GM20000 (cell line): ENCODE measurements around the gene NID1.

Experiments
- DNase-seq: peaks from one replicate; pipeline ENCODE4 v3.0.0; 2012; ENCODE audit warnings: low spot score
- TF ChIP-seq, protein P1 (sequence below): IDR thresholded peaks from 2 replicates; pipeline ENCODE4 v1.5.1; 2012; ENCODE audit warnings: mild to moderate bottlenecking, control low read depth; ENCODE audit errors: extremely low read depth, missing control alignments

Gene NID1

GRCh38 chr1:235992868-235993267 is 72.0 kb downstream of the NID1 start:
- TF ChIP-seq, protein P1, sequence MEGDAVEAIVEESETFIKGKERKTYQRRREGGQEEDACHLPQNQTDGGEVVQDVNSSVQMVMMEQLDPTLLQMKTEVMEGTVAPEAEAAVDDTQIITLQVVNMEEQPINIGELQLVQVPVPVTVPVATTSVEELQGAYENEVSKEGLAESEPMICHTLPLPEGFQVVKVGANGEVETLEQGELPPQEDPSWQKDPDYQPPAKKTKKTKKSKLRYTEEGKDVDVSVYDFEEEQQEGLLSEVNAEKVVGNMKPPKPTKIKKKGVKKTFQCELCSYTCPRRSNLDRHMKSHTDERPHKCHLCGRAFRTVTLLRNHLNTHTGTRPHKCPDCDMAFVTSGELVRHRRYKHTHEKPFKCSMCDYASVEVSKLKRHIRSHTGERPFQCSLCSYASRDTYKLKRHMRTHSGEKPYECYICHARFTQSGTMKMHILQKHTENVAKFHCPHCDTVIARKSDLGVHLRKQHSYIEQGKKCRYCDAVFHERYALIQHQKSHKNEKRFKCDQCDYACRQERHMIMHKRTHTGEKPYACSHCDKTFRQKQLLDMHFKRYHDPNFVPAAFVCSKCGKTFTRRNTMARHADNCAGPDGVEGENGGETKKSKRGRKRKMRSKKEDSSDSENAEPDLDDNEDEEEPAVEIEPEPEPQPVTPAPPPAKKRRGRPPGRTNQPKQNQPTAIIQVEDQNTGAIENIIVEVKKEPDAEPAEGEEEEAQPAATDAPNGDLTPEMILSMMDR = no peak
- DNase-seq = no peak

- no peak for DNase-seq
Observed at GRCh38 chr1:235992346-235992745, 72.5 kb downstream of the NID1 start.

GRCh38 chr1:235990330-235990795 is 74.5 kb downstream of the NID1 start:
- DNase-seq = no peak
- TF ChIP-seq, protein P1 = no peak

More at GRCh38 chr1:235992346-235992745, 72.5 kb downstream of the NID1 start:
- TF ChIP-seq, protein P1 = no peak

DNA sequence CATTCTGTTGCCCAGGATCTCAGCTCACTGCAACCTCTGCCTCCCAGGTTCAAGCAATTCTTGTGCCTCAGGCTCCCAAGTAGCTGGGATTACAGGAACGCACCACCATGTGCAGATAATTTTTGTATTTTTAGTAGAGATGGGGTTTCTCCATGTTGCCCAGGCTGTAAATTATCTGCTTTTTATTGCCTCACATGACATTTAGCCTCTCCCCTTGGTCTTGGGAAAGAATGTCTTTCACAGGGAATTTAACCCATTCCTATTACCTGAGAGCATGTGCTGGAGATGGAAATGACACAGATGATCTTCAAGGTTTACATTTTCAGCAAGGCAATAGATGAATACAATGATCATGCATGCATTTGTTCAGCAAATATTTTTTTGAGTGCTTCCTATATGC is 75.8 kb downstream of the NID1 start:
- no peak for DNase-seq
- TF ChIP-seq, protein P1 = no peak

DNA sequence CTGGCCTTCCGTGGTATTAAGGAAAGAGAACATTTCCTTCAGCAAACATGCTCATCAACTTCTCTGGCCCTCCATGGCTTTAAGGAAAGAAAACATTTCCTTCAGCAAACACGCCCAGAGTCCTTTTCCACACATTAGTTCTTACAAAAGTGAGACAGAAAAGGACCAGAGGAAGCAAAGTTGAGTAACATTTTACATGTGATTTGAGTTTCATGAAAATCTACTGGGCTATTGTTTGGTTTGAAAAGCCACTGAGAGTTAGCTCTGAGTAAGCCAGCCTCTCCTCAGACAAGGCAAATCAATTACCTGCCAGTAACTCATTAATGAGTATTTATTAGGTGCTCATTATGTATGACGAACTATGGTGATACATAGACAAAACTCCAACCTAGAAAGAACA is 78.0 kb downstream of the NID1 start:
- no peak for DNase-seq

GRCh38 chr1:235984041-235984825 is 80.7 kb downstream of the NID1 start:
- DNase-seq = no peak
- TF ChIP-seq, protein P1 = no peak

More for the DNA sequence above, 78.0 kb downstream of the NID1 start:
- TF ChIP-seq, protein P1 = no peak

GRCh38 chr1:235980976-235981375 is 83.9 kb downstream of the NID1 start:
- TF ChIP-seq, protein P1 = no peak
- DNase-seq = no peak
